ENCODE results near the gene NFILZ. TPM values are rescaled to one million over a fixed set of nuclear protein-coding genes. Genes with fewer than 3 reads are reported as not detected.
"Not testable (repeated sequence)": the region's sequence is repeated elsewhere in the genome, so short reads cannot be mapped to it uniquely, and the experiment has no call there.

The NFILZ gene
- total and polyA plus RNA-seq, 7 donors = not detected

- no peaks in the 10 kb centered on the region for H3K4me1 ChIP-seq
- no peak for TF ChIP-seq CTCF (IDR thresholded peaks at IDR 0.05)
- H3K27ac ChIP-seq = no peak overlapping the region
- ATAC-seq (no peak), DNase-seq (no peak)
- H3K9me3 ChIP-seq = peaks cover 14% of the 10 kb centered on the region
- H3K27me3 ChIP-seq (ENCODE audit: insufficient read depth in 3 of 3, low read length in 2 of 3) = no peaks in the 10 kb centered on the region
- WGBS, 3 donors = 15 to 20% (median 16%) methylated on average over 6 of the region's 6 CpGs
- intact Hi-C loops (cut with DNase I) = no loop called here
- H3K4me3 ChIP-seq = no peak overlapping the region
- H3K36me3 ChIP-seq (ENCODE audit: insufficient read depth in 1 of 2, low read depth in 1 of 2) = no peaks in the 10 kb centered on the region
Measured at GRCh38 chr19:8630796-8631424, 477 bp downstream of the NFILZ start.

GRCh38 chr19:8631425-8631819 is 989 bp downstream of the NFILZ start:
- DNase-seq (peak in 1 of 2 donors; percentile 54), ATAC-seq (peak in 1 of 4 donors; percentile 44)
- intact Hi-C loops (cut with DNase I) = no loop called here
- H3K27me3 ChIP-seq (ENCODE audit: insufficient read depth in 3 of 3, low read length in 2 of 3) = no peaks in the 10 kb centered on the region
- H3K4me1 ChIP-seq = no peaks in the 10 kb centered on the region
- WGBS, 3 donors = 15 to 22% (median 16%) methylated on average over 8 to 11 of the region's 11 CpGs
- no peak for TF ChIP-seq CTCF (IDR thresholded peaks at IDR 0.05)
- H3K4me3 ChIP-seq = no peak overlapping the region
- no peak overlapping the region for H3K27ac ChIP-seq
- no peaks in the 10 kb centered on the region for H3K36me3 ChIP-seq (ENCODE audit: insufficient read depth in 1 of 2, low read depth in 1 of 2)
- peaks cover 14% of the 10 kb centered on the region for H3K9me3 ChIP-seq

GRCh38 chr19:8635422-8635821 is 5.0 kb downstream of the NFILZ start:
- Histone ChIP-seq H3K4me3 (no peak overlapping the region), H3K4me1 (no peaks in the 10 kb centered on the region), H3K9me3 (peaks cover 3% of the 10 kb centered on the region), H3K27ac (no peak overlapping the region), H3K27me3 (ENCODE audit: insufficient read depth in 3 of 3, low read length in 2 of 3) (no peaks in the 10 kb centered on the region), H3K36me3 (ENCODE audit: insufficient read depth in 1 of 2, low read depth in 1 of 2) (no peaks in the 10 kb centered on the region)
- no peak for TF ChIP-seq CTCF (IDR thresholded peaks at IDR 0.05)
- ATAC-seq (no peak), DNase-seq (no peak)
- intact Hi-C loops (cut with DNase I) = no loop called here
- 75 to 79% (median 76%) methylated on average over 8 of the region's 8 CpGs for WGBS, 3 donors

GRCh38 chr19:8637070-8637469 is 6.6 kb downstream of the NFILZ start:
- H3K36me3 ChIP-seq (ENCODE audit: insufficient read depth in 1 of 2, low read depth in 1 of 2); intact Hi-C loops (cut with DNase I); H3K27ac ChIP-seq; H3K4me1 ChIP-seq; H3K4me3 ChIP-seq; ATAC-seq; DNase-seq; H3K27me3 ChIP-seq (ENCODE audit: insufficient read depth in 3 of 3, low read length in 2 of 3): not testable (repeated sequence)
- H3K9me3 ChIP-seq = peaks cover 10% of the 10 kb centered on the region
- 73 to 78% (median 76%) methylated on average over 4 of the region's 4 CpGs for WGBS, 3 donors

- Histone ChIP-seq H3K36me3 (ENCODE audit: insufficient read depth in 1 of 2, low read depth in 1 of 2) (no peaks in the 10 kb centered on the region), H3K9me3 (peaks cover 20% of the 10 kb centered on the region), H3K4me3 (no peak overlapping the region), H3K4me1 (no peaks in the 10 kb centered on the region), H3K27me3 (ENCODE audit: insufficient read depth in 3 of 3, low read length in 2 of 3) (no peaks in the 10 kb centered on the region), H3K27ac (no peak overlapping the region)
- WGBS, 3 donors = 52 to 56% (median 55%) methylated on average over 21 of the region's 21 CpGs
- no peak for TF ChIP-seq CTCF (IDR thresholded peaks at IDR 0.05)
- intact Hi-C loops (cut with DNase I) = no loop called here
- ATAC-seq = no peak
- DNase-seq = no peak
Measured at GRCh38 chr19:8638078-8638619, 7.7 kb downstream of the NFILZ start.
